GM18507 (cell line): ENCODE data around the gene EDC4.
"Not testable (repeated sequence)": the region's sequence is repeated elsewhere in the genome, so short reads cannot be mapped to it uniquely, and the experiment has no call there.

ENCODE experiments used
- DNase-seq: peaks from one replicate; pipeline ENCODE4 v3.0.0; 2011; ENCODE audit warnings: low read depth; ENCODE audit not compliant: insufficient read length; ENCODE audit errors: extremely low spot score
- FAIRE-seq: peaks from 2 replicates; lab custom pipeline; 2011; peaks lifted over from hg19 to GRCh38; lab: Jason Lieb, UNC

The EDC4 gene

GRCh38 chr16:67893743-67894399 is 21.0 kb downstream of the EDC4 start:
- FAIRE-seq (no peak), DNase-seq (no peak)

DNA sequence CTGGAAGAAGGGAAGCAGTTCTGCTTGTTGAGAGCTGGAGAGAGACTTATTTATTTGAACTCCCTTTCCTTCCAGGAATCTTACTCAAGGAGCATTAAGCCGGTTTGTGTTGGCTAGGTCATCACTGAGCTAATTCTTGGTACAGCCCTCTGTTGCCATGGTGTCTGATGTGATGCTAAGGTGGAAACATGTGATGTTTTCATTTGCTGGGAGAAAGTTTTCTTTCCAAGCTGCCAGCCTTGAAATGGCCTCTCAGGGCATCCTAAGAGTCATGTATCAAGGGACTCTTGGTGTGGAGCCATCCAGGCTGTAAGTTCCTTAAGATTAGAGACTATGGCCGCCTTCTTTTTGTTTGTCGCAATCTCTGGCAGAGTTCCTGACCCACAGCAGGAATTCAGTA is 24.4 kb downstream of the EDC4 start:
- no peak for FAIRE-seq
- no peak for DNase-seq

- DNase-seq (no peak), FAIRE-seq (no peak)
Measured at GRCh38 chr16:67901734-67902133, 28.9 kb downstream of the EDC4 start.

GRCh38 chr16:67902831-67903230 is 30.0 kb downstream of the EDC4 start:
- FAIRE-seq (no peak), DNase-seq (no peak)

- FAIRE-seq = no peak
Measured at GRCh38 chr16:67907397-67908180, 34.7 kb downstream of the EDC4 start.

GRCh38 chr16:67909056-67909742 is 36.3 kb downstream of the EDC4 start:
- FAIRE-seq (no peak), DNase-seq (no peak)

More at GRCh38 chr16:67907397-67908180, 34.7 kb downstream of the EDC4 start:
- DNase-seq = no peak

DNA sequence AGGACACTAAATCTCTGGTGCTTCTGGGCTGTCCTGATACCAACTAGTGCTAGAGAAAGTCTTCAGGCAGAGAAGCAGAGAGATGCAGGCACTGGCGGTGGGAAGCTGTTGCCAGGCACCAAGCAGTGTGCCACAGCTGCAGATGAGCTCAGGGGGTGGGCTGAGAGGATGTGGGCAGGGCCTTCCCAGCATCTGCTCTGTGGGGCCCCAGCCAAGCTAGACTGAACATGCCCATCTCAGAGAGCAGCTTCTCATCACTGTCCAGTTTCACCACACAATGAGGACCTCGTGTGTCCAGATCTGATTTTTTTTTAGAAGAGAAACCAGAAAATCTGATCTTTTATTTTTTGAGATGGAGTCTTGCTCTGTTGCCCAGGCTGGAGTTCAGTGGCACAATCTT is 37.3 kb downstream of the EDC4 start:
- FAIRE-seq (no peak), DNase-seq (no peak)

GRCh38 chr16:67914758-67915495 is 42.1 kb downstream of the EDC4 start:
- DNase-seq = no peak
- FAIRE-seq = no peak

GRCh38 chr16:67915496-67915769 is 42.6 kb downstream of the EDC4 start:
- FAIRE-seq, DNase-seq: not testable (repeated sequence)

DNA sequence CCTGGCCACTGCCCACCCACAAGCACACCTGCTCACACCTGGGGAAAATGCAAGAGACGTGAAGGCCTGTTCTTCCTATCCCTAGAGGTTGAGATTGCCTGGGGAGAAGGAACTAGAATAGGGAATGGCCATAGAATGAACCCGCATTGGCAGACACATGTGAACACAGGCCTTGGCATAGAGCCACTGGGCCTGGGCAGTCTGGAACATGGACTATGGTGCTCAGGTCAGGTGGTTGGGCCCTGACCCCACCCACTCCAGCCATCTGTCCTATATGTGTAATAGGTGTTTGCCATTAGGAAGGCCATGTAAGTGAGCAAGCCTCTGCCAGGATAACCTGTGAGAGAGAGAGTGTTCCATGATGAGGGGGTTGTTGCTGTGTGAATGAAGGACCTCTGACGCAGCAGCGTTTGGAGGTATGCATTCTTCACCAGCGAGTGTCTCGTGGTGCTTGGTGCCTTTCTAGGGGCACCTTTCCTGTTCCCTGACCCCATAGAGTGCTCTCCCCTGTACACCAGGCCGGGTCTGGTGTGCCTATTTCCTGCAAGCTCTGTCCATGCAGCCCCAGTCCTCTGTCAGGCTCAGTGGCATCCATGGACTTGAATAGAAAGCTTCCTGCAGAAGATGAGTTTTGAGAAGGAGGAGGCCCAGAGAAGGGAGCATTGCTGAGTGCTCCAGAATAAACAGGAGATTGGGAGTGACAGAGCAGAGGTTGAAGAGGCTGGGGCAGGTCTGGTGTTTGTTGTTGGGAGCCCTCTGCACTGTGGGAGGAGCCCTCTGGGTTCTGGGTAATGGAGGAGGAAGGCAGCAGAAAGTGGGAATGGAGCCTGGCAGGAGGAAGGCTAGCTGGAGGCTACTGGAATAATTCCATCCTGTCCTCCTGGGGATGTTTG is 43.2 kb downstream of the EDC4 start:
- no peak for FAIRE-seq
- DNase-seq = no peak

- DNase-seq (no peak), FAIRE-seq (no peak)
Measured at GRCh38 chr16:67917140-67917851, 44.4 kb downstream of the EDC4 start.

GRCh38 chr16:67917852-67918236 is 45.0 kb downstream of the EDC4 start:
- DNase-seq = no peak
- no peak for FAIRE-seq

- no peak for FAIRE-seq
Measured at GRCh38 chr16:67919622-67920221, 46.9 kb downstream of the EDC4 start.

GRCh38 chr16:67922221-67922620 is 49.4 kb downstream of the EDC4 start:
- FAIRE-seq (no peak), DNase-seq (no peak)

More at GRCh38 chr16:67919622-67920221, 46.9 kb downstream of the EDC4 start:
- no peak for DNase-seq

- FAIRE-seq = no peak
Measured at GRCh38 chr16:67922740-67923139, 49.9 kb downstream of the EDC4 start.

GRCh38 chr16:67923414-67924116 is 50.7 kb downstream of the EDC4 start:
- no peak for DNase-seq
- no peak for FAIRE-seq

More at GRCh38 chr16:67922740-67923139, 49.9 kb downstream of the EDC4 start:
- DNase-seq = no peak

DNA sequence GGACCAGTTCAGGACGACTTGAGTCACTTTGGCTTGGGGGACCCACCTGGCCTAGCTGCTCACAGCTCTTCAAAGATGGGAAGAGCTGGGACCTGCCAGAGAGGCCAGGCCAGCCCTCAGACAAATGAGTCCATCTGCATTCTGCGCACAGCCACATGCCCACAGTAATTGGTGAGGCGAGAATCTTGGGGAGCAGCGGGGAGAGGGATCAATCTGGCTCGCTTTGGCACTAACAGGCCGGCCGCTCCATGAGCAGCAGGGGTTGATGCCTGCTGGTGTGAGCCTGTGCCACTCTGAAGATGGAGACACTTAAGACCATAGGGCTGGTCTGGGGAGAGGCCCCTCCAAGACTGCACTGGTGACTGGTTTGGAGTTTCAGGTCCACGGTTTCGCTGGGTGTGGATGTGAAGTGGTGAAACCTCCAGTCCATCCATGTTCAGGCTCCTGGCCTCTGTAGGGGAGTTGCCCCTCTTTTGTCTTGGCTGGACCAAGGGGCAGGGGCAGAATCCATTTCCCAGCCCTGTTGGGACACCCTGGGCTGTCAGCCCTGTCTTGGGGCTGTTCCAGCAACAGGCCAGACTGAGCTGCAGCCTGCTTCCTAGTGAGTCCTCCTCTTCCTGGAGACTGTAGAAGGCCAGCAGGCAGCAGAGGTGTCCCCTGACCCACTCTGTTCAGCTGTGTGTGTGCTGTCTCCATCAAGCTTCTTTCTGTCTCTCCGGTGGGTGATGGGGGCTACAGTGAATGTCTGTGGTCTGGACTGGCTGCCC is 51.5 kb downstream of the EDC4 start:
- no peak for DNase-seq
- FAIRE-seq = no peak
